ENCODE data around the gene GRSF1. TPM values are rescaled to one million over a fixed set of nuclear protein-coding genes. Genes with fewer than 3 reads are reported as not detected.

GRSF1 gene
- total and polyA plus RNA-seq, 2 of the 13 experiments (the other 11 are each of a cell fraction or from before 2014, with no cell fraction given), result 66.5 to 103 TPM

DNA sequence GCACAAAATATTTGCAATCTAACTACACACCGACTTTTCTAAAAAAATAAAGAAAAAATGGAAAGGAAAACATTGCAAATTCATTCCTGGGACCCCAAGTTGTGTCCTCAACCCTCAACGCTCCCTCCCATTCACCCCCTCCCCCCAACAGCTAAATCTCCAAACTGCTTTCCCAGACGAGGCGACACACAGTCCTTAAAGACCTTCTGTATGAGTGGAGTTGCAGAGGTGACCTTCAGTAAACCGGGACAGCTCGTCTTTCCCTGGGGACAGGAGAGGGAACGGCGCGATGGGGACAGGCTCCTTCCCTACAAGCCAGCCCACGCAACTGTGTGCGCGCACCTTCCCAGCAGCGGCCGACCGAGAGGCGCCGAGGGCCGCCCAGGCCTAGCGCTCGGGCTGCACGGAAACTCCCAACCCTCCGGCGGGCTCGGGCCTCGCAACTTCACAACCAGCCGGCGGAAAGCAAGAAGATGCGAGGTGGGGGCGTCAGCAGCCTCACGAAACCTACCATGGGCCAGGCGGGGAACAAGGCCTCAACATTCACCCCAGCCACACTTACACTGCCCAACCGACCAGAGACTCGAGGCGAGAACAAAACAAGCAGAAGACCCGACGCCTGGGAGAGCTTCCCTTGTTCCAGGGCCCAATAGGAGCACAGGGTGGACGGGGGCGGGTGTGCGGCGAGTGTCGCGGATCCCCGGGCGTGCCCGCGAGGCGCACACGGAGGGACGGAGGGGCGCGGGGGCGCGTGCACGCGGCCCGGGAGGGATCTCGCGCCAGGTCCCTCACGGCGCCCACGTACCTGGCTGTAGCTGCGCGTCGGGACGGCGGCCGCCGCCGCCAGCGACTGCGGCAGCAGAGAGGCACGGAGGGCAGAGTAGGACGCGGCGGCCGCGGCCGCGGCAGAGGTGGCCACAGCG, 763 bp downstream of the GRSF1 start (continued):
- TF ChIP-seq SALL1 (CRISPR knock-in tag; IDR thresholded peaks at IDR 0.05), result peak; percentile 50; the same call in 1 of the 2 replicates
- TF ChIP-seq, protein P1, sequence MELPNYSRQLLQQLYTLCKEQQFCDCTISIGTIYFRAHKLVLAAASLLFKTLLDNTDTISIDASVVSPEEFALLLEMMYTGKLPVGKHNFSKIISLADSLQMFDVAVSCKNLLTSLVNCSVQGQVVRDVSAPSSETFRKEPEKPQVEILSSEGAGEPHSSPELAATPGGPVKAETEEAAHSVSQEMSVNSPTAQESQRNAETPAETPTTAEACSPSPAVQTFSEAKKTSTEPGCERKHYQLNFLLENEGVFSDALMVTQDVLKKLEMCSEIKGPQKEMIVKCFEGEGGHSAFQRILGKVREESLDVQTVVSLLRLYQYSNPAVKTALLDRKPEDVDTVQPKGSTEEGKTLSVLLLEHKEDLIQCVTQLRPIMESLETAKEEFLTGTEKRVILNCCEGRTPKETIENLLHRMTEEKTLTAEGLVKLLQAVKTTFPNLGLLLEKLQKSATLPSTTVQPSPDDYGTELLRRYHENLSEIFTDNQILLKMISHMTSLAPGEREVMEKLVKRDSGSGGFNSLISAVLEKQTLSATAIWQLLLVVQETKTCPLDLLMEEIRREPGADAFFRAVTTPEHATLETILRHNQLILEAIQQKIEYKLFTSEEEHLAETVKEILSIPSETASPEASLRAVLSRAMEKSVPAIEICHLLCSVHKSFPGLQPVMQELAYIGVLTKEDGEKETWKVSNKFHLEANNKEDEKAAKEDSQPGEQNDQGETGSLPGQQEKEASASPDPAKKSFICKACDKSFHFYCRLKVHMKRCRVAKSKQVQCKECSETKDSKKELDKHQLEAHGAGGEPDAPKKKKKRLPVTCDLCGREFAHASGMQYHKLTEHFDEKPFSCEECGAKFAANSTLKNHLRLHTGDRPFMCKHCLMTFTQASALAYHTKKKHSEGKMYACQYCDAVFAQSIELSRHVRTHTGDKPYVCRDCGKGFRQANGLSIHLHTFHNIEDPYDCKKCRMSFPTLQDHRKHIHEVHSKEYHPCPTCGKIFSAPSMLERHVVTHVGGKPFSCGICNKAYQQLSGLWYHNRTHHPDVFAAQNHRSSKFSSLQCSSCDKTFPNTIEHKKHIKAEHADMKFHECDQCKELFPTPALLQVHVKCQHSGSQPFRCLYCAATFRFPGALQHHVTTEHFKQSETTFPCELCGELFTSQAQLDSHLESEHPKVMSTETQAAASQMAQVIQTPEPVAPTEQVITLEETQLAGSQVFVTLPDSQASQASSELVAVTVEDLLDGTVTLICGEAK (IDR thresholded peaks at IDR 0.05), result no peak
- TF ChIP-seq, protein P1 (CRISPR knock-in tag; IDR thresholded peaks at IDR 0.05), result peak; percentile 59
- TF ChIP-seq EZH2 (conservative IDR thresholded peaks at IDR 0.05; ENCODE audit: low read depth, low read length), result no peak
- no peak for TF ChIP-seq ZIK1 (CRISPR knock-in tag; IDR thresholded peaks at IDR 0.05; ENCODE audit: borderline replicate concordance, low read depth)
- no peak for TF ChIP-seq ADNP (CRISPR knock-in tag; IDR thresholded peaks at IDR 0.05)
- TF ChIP-seq, protein P2, sequence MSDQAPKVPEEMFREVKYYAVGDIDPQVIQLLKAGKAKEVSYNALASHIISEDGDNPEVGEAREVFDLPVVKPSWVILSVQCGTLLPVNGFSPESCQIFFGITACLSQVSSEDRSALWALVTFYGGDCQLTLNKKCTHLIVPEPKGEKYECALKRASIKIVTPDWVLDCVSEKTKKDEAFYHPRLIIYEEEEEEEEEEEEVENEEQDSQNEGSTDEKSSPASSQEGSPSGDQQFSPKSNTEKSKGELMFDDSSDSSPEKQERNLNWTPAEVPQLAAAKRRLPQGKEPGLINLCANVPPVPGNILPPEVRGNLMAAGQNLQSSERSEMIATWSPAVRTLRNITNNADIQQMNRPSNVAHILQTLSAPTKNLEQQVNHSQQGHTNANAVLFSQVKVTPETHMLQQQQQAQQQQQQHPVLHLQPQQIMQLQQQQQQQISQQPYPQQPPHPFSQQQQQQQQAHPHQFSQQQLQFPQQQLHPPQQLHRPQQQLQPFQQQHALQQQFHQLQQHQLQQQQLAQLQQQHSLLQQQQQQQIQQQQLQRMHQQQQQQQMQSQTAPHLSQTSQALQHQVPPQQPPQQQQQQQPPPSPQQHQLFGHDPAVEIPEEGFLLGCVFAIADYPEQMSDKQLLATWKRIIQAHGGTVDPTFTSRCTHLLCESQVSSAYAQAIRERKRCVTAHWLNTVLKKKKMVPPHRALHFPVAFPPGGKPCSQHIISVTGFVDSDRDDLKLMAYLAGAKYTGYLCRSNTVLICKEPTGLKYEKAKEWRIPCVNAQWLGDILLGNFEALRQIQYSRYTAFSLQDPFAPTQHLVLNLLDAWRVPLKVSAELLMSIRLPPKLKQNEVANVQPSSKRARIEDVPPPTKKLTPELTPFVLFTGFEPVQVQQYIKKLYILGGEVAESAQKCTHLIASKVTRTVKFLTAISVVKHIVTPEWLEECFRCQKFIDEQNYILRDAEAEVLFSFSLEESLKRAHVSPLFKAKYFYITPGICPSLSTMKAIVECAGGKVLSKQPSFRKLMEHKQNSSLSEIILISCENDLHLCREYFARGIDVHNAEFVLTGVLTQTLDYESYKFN (CRISPR knock-in tag; conservative IDR thresholded peaks at IDR 0.05), result no peak
- no peak for TF ChIP-seq SUZ12 (IDR thresholded peaks at IDR 0.05; ENCODE audit: low read depth, low read length)
- TF ChIP-seq SP5 (CRISPR knock-in tag; IDR thresholded peaks at IDR 0.05; ENCODE audit: borderline replicate concordance, low read depth), result no peak
- TF ChIP-seq CAMTA2 (CRISPR knock-in tag; IDR thresholded peaks at IDR 0.05; ENCODE audit: borderline replicate concordance), result no peak
- no peak for TF ChIP-seq ZBTB3 (CRISPR knock-in tag; IDR thresholded peaks at IDR 0.05; ENCODE audit: borderline replicate concordance, low read depth)
- TF ChIP-seq CEBPB (IDR thresholded peaks at IDR 0.05; ENCODE audit: borderline replicate concordance, low read depth, low read length), result no peak
- peak; percentile 23 for TF ChIP-seq ZNF883 (CRISPR knock-in tag; IDR thresholded peaks at IDR 0.05; ENCODE audit: not compliant biosample characterization)
- TF ChIP-seq NRL (CRISPR knock-in tag; IDR thresholded peaks at IDR 0.05; ENCODE audit: borderline replicate concordance), result peak; percentile 74
- TF ChIP-seq NCOA2 (CRISPR knock-in tag; IDR thresholded peaks at IDR 0.05), result peak; percentile 12; the same call in 1 of the 2 replicates
